DOHH2 (cell line): ENCODE results near the gene TAF3.

Experiments used
- H3F3A ChIP-seq: fragments of 200-600 bp; sonication (generic), shearing (Covaris generic); 2 replicates; pipeline ENCODE4 v1.6.0; 2016; ENCODE audit warnings: antibody characterized with exemption, mild to moderate bottlenecking; ENCODE audit not compliant: control insufficient read depth, insufficient read depth
- H3K27ac ChIP-seq: fragments of 200-600 bp; sonication (generic); 2 replicates; pipeline ENCODE4 v1.5.1; 2014; ENCODE audit warnings: low read depth, mild to moderate bottlenecking, low read length, moderate library complexity
- H3K27me3 ChIP-seq: fragments of 200-600 bp; sonication (generic); 2 replicates; pipeline ENCODE4 v1.6.1; 2014; ENCODE audit warnings: mild to moderate bottlenecking, low read length, mixed read lengths; ENCODE audit not compliant: control insufficient read depth
- H3K36me3 ChIP-seq: fragments of 200-600 bp; sonication (generic); 2 replicates; pipeline ENCODE4 v1.6.1; 2014; ENCODE audit warnings: mild to moderate bottlenecking, low read length, moderate library complexity, mixed read lengths; ENCODE audit not compliant: control insufficient read depth
- H3K4me1 ChIP-seq: fragments of 200-600 bp; sonication (generic); 2 replicates; pipeline ENCODE4 v1.6.1; 2014; ENCODE audit warnings: mild to moderate bottlenecking, low read length, mixed read lengths; ENCODE audit not compliant: control insufficient read depth
- H3K4me2 ChIP-seq: fragments of 200-600 bp; sonication (generic); 2 replicates; pipeline ENCODE4 v1.6.0; 2014; ENCODE audit warnings: mild to moderate bottlenecking, low read length, moderate library complexity
- H3K4me3 ChIP-seq: fragments of 200-600 bp; sonication (generic); 2 replicates; pipeline ENCODE4 v1.5.1; 2014; ENCODE audit warnings: mild to moderate bottlenecking, low read length, mixed read lengths
- H3K79me2 ChIP-seq: fragments of 200-600 bp; sonication (generic); 2 replicates; pipeline ENCODE4 v1.6.1; 2014; ENCODE audit warnings: mild to moderate bottlenecking, low read length, mixed read lengths; ENCODE audit not compliant: control insufficient read depth
- H3K9me2 ChIP-seq: fragments of 200-600 bp; sonication (generic); replicated peaks from 2 replicates; pipeline ENCODE4 v1.6.1; 2014; ENCODE audit warnings: mild to moderate bottlenecking, low read length, mixed read lengths; ENCODE audit not compliant: control insufficient read depth
- H3K9me3 ChIP-seq: fragments of 200-600 bp; sonication (generic); 2 replicates; pipeline ENCODE4 v1.6.1; 2014; ENCODE audit warnings: antibody characterized with exemption, low read length, mixed read lengths; ENCODE audit not compliant: control insufficient read depth, insufficient read depth
- H4K20me1 ChIP-seq: fragments of 200-600 bp; sonication (generic); 2 replicates; pipeline ENCODE4 v1.6.0; 2014; ENCODE audit warnings: low read depth, mild to moderate bottlenecking, antibody characterized with exemption, low read length, moderate library complexity; ENCODE audit not compliant: control insufficient read depth, insufficient read depth
- CTCF ChIP-seq: fragments of 200-600 bp; sonication (generic); IDR thresholded peaks from one replicate; pipeline ENCODE4 v1.5.1; 2014; ENCODE audit warnings: antibody characterized with exemption, mild to moderate bottlenecking, low read depth, low read length; ENCODE audit not compliant: poor library complexity, severe bottlenecking
- EZH2phosphoT487 ChIP-seq: fragments of 200-600 bp; sonication (generic); IDR thresholded peaks from 2 replicates; pipeline ENCODE4 v1.6.1; 2017; ENCODE audit warnings: borderline replicate concordance, mild to moderate bottlenecking, antibody characterized with exemption, low read length, moderate library complexity, mixed read lengths

TAF3 gene

GRCh38 chr10:8060010-8060703 is 241.9 kb downstream of the TAF3 start:
- no peaks in the 10 kb centered on the region for H3K9me2 ChIP-seq
- no peaks in the 10 kb centered on the region for H4K20me1 ChIP-seq
- H3F3A ChIP-seq, result no peaks in the 10 kb centered on the region
- H3K9me3 ChIP-seq, result no peaks in the 10 kb centered on the region
- TF ChIP-seq EZH2phosphoT487 (no peak), CTCF (no peak)
- no peaks in the 10 kb centered on the region for H3K36me3 ChIP-seq
- H3K4me2 ChIP-seq, result 0 out of 2 replicates have a peak overlapping the region, but pooled peaks have one; percentile 18
- H3K4me1 ChIP-seq, result peaks cover 6% of the 10 kb centered on the region; the same call in 1 of the 2 replicates
- H3K79me2 ChIP-seq, result no peaks in the 10 kb centered on the region
- H3K27ac ChIP-seq, result no peak overlapping the region
- no peak overlapping the region for H3K4me3 ChIP-seq
- H3K27me3 ChIP-seq, result no peaks in the 10 kb centered on the region; the same call in 1 of the 2 replicates

GRCh38 chr10:8060704-8061121 is 242.4 kb downstream of the TAF3 start:
- Histone ChIP-seq H3K79me2 (no peaks in the 10 kb centered on the region), H3K4me1 (peaks cover 6% of the 10 kb centered on the region; the same call in 1 of the 2 replicates), H3K36me3 (no peaks in the 10 kb centered on the region), H3K9me2 (no peaks in the 10 kb centered on the region), H4K20me1 (no peaks in the 10 kb centered on the region), H3K27me3 (no peaks in the 10 kb centered on the region; the same call in 1 of the 2 replicates), H3K9me3 (no peaks in the 10 kb centered on the region), H3K27ac (no peak overlapping the region), H3K4me2 (no peak overlapping the region), H3K4me3 (no peak overlapping the region), H3F3A (no peaks in the 10 kb centered on the region)
- TF ChIP-seq EZH2phosphoT487 (no peak), CTCF (no peak)

- no peaks in the 10 kb centered on the region for H3K9me3 ChIP-seq
- TF ChIP-seq EZH2phosphoT487 (no peak), CTCF (no peak)
- no peak overlapping the region for H3K4me3 ChIP-seq
- H3K27ac ChIP-seq, result no peak overlapping the region
- no peaks in the 10 kb centered on the region for H3K9me2 ChIP-seq
- no peaks in the 10 kb centered on the region for H3K36me3 ChIP-seq
- H4K20me1 ChIP-seq, result no peaks in the 10 kb centered on the region
- no peaks in the 10 kb centered on the region for H3K79me2 ChIP-seq
- H3K4me2 ChIP-seq, result no peak overlapping the region
- H3K4me1 ChIP-seq, result peaks cover 6% of the 10 kb centered on the region; the same call in 1 of the 2 replicates
- no peaks in the 10 kb centered on the region for H3F3A ChIP-seq
- peaks cover 2% of the 10 kb centered on the region for H3K27me3 ChIP-seq
Observed at GRCh38 chr10:8061274-8062211, 243.2 kb downstream of the TAF3 start.
